Tibial artery (tissue), 4 donors: ENCODE measurements around the gene RBM19.

ENCODE experiments used
- DNase-seq, 2 donors: peaks; one replicate each; pipeline ENCODE4 v3.0.0-alpha.2; 2019
- H3K27ac ChIP-seq, 2 donors: fragments of 200-600 bp; sonication (generic) in 1 of 2; 1 replicate in 1 of 2; 2 replicates in 1 of 2; pipeline ENCODE4 v1.5.1; 2018 to 2019; ENCODE audit warnings: mild to moderate bottlenecking in 1 of 2
- H3K27me3 ChIP-seq, 2 donors: fragments of 200-600 bp; sonication (generic) in 1 of 2; one replicate each; pipeline versions ENCODE4 v1.5.1 to v1.6.0; 2016 to 2019
- H3K36me3 ChIP-seq, 3 donors: fragments of 200-600 bp; sonication (generic) in 2 of 3; one replicate each; pipeline ENCODE4 v1.5.1; 2016 to 2019; ENCODE audit warnings: mild to moderate bottlenecking in 2 of 3
- H3K4me1 ChIP-seq, 4 donors: fragments of 200-600 bp; sonication (generic) in 2 of 4; 1 replicate in 3 of 4; 2 replicates in 1 of 4; pipeline ENCODE4 v1.5.1; 2016 to 2019
- H3K4me3 ChIP-seq, 2 donors: fragments of 200-600 bp; sonication (generic) in 1 of 2; 1 replicate in 1 of 2; 2 replicates in 1 of 2; pipeline ENCODE4 v1.5.1; 2018 to 2019; ENCODE audit warnings: mild to moderate bottlenecking in 2 of 2
- H3K9me3 ChIP-seq, 3 donors: fragments of 200-600 bp; sonication (generic) in 1 of 3; one replicate each; pipeline ENCODE4 v1.5.1; 2016 to 2019
- intact Hi-C: fragments of 100-400 bp; cut with DNase I; formaldehyde crosslinking; loops from one replicate; pipeline ENCODE4 v1.15.0; 2023; ENCODE audit warnings: low total_unique reads
- TF ChIP-seq, protein P1 (sequence below), 2 experiments: fragments of 200-600 bp in 1 of 2; fragments of 450-650 bp in 1 of 2; IDR thresholded peaks; one replicate each; pipeline ENCODE4 v1.5.1; 2017 to 2019; ENCODE audit warnings: antibody characterized with exemption in 2 of 2, mild to moderate bottlenecking in 1 of 2, moderate library complexity in 1 of 2

Gene RBM19

DNA sequence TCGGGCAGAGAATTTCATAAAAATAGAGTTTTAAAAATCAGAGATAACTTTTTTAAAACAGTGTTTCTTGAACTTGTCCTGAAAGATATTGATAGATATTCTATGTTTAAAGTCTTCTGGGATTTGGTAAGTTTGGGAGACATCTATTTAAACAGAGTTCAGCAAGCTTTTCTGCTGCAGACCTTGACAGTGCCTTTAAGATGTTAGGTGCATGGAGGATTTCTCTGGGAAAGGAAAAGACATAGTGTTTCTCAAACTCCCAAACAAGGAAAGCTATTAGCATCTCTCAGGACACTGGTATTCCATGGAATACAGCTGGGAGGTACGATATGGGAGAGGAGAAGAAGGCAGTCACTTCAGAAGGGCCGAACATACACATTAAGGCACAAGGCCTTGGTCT is 97.8 kb downstream of the RBM19 start:
- Histone ChIP-seq H3K4me1 (no peaks in the 10 kb centered on the region), H3K27me3 (no peaks in the 10 kb centered on the region), H3K4me3 (no peak overlapping the region), H3K36me3 (no peaks in the 10 kb centered on the region), H3K9me3 (no peaks in the 10 kb centered on the region), H3K27ac (no peak overlapping the region)
- TF ChIP-seq, protein P1, sequence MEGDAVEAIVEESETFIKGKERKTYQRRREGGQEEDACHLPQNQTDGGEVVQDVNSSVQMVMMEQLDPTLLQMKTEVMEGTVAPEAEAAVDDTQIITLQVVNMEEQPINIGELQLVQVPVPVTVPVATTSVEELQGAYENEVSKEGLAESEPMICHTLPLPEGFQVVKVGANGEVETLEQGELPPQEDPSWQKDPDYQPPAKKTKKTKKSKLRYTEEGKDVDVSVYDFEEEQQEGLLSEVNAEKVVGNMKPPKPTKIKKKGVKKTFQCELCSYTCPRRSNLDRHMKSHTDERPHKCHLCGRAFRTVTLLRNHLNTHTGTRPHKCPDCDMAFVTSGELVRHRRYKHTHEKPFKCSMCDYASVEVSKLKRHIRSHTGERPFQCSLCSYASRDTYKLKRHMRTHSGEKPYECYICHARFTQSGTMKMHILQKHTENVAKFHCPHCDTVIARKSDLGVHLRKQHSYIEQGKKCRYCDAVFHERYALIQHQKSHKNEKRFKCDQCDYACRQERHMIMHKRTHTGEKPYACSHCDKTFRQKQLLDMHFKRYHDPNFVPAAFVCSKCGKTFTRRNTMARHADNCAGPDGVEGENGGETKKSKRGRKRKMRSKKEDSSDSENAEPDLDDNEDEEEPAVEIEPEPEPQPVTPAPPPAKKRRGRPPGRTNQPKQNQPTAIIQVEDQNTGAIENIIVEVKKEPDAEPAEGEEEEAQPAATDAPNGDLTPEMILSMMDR (IDR thresholded peaks at IDR 0.05): no peak
- DNase-seq: no peak
- intact Hi-C loops: no loop called here

DNA sequence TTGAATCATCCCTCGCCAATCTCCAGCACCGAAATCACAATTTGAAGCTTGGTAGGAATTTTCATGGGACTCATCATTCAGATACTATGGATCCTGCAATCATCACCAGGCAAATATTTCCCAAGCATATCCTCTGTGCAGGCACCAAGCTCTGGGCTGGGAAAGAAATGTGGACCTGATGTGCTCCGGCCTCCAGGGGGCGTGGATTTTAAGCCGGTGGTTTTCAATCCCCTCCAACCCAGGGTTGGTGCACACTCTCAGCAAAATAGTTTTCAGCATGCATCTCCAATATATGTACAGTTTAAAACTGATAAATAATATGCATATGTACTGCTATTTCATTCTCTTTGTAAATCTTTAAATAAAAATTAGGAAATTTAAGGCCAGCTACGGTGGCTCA is 98.9 kb downstream of the RBM19 start:
- Histone ChIP-seq H3K9me3 (no peaks in the 10 kb centered on the region), H3K4me1 (no peaks in the 10 kb centered on the region), H3K27me3 (no peaks in the 10 kb centered on the region), H3K4me3 (no peak overlapping the region), H3K36me3 (no peaks in the 10 kb centered on the region), H3K27ac (no peak overlapping the region)
- TF ChIP-seq, protein P1 (IDR thresholded peaks at IDR 0.05): no peak
- no peak for DNase-seq
- intact Hi-C loops: no loop called here

DNA sequence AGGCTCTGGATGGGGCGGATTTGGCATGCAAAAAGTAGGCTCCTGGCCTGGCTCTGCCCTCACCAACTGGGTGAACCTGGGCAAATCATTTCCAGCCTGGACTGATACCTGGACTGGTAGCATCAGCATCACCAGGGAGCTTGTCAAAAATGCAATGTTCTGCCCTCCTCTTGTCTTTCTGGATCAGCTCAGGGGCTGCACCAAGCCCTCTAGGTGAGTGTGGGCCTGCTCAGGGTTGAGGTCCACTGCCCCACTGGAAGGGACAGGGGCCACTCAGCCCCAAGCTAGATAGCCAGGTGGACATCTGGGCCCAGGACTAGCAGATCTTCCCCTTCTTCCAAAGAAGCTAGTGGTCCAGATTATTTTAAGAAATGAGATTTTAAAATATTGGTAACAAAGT is 99.6 kb downstream of the RBM19 start:
- Histone ChIP-seq H3K27me3 (no peaks in the 10 kb centered on the region), H3K27ac (no peak overlapping the region), H3K36me3 (peaks cover 0 to 5% (median 0%) of the 10 kb centered on the region in 3 donors), H3K4me3 (no peak overlapping the region), H3K9me3 (no peaks in the 10 kb centered on the region), H3K4me1 (no peaks in the 10 kb centered on the region)
- intact Hi-C loops: no loop called here
- TF ChIP-seq, protein P1 (IDR thresholded peaks at IDR 0.05): no peak
- no peak for DNase-seq

DNA sequence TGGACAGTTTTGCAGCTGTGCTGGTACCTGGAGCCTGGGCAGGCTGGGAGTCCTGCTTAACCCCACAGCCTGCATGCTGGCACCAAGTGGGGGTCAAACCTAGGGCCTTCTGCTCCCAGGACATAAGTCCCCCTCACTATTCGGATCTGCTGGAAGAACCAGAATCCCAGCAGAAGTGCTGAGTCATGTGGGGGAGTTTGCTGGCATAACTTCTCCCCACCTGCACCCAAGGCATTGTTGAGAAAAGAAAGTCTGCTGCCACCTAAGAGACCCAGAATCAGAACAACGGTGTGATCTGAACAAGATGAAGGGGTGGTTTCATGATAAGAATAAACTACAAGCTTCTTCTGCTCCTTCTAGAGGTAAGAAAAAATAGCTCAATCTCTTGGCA is 102.7 kb downstream of the RBM19 start:
- intact Hi-C loops: no loop called here
- Histone ChIP-seq H3K4me3 (no peak overlapping the region), H3K9me3 (no peaks in the 10 kb centered on the region), H3K4me1 (no peaks in the 10 kb centered on the region), H3K27me3 (no peaks in the 10 kb centered on the region), H3K36me3 (peaks cover 0 to 31% (median 2%) of the 10 kb centered on the region in 3 donors), H3K27ac (no peak overlapping the region)
- TF ChIP-seq, protein P1 (IDR thresholded peaks at IDR 0.05): no peak
- no peak for DNase-seq

DNA sequence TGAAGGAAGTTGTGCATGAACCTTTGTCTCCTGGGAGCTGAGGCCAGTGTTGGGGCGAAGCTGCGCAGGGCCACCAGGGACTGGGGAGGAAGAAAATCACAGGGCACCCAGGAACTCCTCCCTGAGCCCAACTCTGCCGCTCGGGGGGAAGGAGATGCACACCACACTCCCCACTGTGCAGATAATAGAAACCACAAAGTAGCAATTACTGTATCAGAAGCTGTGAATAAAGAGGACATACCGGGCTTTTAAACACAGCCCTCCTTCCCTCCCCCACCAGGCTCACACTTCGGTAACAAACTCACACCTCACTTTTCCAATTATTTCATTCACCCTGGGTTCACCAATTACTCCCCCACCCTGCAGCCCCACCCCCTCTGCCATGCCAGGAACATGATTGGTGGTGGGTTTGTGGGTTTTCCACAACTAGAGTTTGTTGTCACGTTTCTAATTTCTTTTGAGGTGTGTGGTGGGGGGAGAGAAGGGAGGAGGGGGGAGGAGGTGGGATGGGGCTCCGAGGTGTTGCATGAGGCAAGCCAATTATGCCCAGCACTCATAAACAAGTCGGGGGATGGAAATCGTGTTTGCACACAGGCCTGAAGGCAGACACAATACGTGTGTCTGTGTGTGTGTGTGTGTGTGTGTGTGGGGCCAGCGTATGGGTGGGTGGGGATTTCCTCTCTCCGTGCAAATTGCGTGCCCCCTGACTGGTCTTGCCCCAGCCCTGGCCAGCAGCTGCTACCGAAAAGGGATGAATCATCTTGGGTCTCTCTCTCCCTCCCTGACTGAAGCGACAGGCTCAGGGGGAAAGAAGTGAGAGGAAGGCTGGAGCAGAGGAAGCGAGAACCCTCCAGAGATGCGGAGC is 103.3 kb downstream of the RBM19 start:
- TF ChIP-seq, protein P1 (IDR thresholded peaks at IDR 0.05): no peak
- Histone ChIP-seq H3K9me3 (no peaks in the 10 kb centered on the region), H3K27ac (no peak overlapping the region), H3K4me3 (no peak overlapping the region), H3K27me3 (no peaks in the 10 kb centered on the region), H3K36me3 (peaks cover 4 to 37% (median 8%) of the 10 kb centered on the region in 3 donors), H3K4me1 (no peaks in the 10 kb centered on the region)
- DNase-seq: no peak
- intact Hi-C loops: no loop called here
